ENCODE results near the gene GATA6. TPM values are rescaled to one million over a fixed set of nuclear protein-coding genes. Genes with fewer than 3 reads are reported as not detected.

Gene GATA6
- total RNA-seq, 4 donors from 2014 or later = 0.34 to 1.2 (median 0.86) TPM

- no peak for ATAC-seq
- no peak for DNase-seq
- no peak overlapping the region for H3K4me3 ChIP-seq
- peaks cover 73 to 96% (median 86%) of the 10 kb centered on the region in 3 donors for H3K27me3 ChIP-seq
- TF ChIP-seq POLR2A (IDR thresholded peaks at IDR 0.05) (no peak), CTCF (IDR thresholded peaks at IDR 0.05 in 4 of 5, conservative IDR thresholded peaks at IDR 0.05 in 1 of 5) (no peak)
- in situ Hi-C loops (cut with MboI; ENCODE audit: low sequenced_read_pairs in 4 of 4) (no loop called here), intact Hi-C loops (cut with DNase I; ENCODE audit: low total_unique reads) (no loop called here)
- no peaks in the 10 kb centered on the region for H3K4me1 ChIP-seq
- H3K36me3 ChIP-seq = no peaks in the 10 kb centered on the region
- H3K9me3 ChIP-seq = no peaks in the 10 kb centered on the region
- no peak overlapping the region for H3K27ac ChIP-seq
These were observed 6.0 kb downstream of the GATA6 start for GRCh38 chr18:22175346-22175745.

- peaks cover 72 to 89% (median 84%) of the 10 kb centered on the region in 3 donors for H3K27me3 ChIP-seq
- H3K9me3 ChIP-seq = no peaks in the 10 kb centered on the region
- H3K36me3 ChIP-seq = no peaks in the 10 kb centered on the region
- no peak for ATAC-seq
- H3K4me1 ChIP-seq = no peaks in the 10 kb centered on the region
- no peak overlapping the region for H3K27ac ChIP-seq
- peak overlapping the region in 1 of 4 donors; percentile 13 for H3K4me3 ChIP-seq
- in situ Hi-C loops (cut with MboI; ENCODE audit: low sequenced_read_pairs in 4 of 4) (no loop called here), intact Hi-C loops (cut with DNase I; ENCODE audit: low total_unique reads) (no loop called here)
- no peak for DNase-seq
- TF ChIP-seq POLR2A (IDR thresholded peaks at IDR 0.05) (no peak), CTCF (IDR thresholded peaks at IDR 0.05 in 4 of 5, conservative IDR thresholded peaks at IDR 0.05 in 1 of 5) (no peak)
These were observed 7.3 kb downstream of the GATA6 start for GRCh38 chr18:22176420-22177326.

GRCh38 chr18:22177327-22177871, 8.0 kb downstream of the GATA6 start:
- Histone ChIP-seq H3K27me3 (peaks cover 68 to 84% (median 78%) of the 10 kb centered on the region in 3 donors), H3K9me3 (no peaks in the 10 kb centered on the region), H3K36me3 (no peaks in the 10 kb centered on the region), H3K4me1 (no peaks in the 10 kb centered on the region), H3K4me3 (peak overlapping the region in 1 of 4 donors; percentile 13), H3K27ac (no peak overlapping the region)
- intact Hi-C loops (cut with DNase I; ENCODE audit: low total_unique reads) (no loop called here), in situ Hi-C loops (cut with MboI; ENCODE audit: low sequenced_read_pairs in 4 of 4) (no loop called here)
- no peak for TF ChIP-seq CTCF (IDR thresholded peaks at IDR 0.05 in 4 of 5, conservative IDR thresholded peaks at IDR 0.05 in 1 of 5)
- TF ChIP-seq POLR2A (IDR thresholded peaks at IDR 0.05) = no peak
- DNase-seq = no peak
- no peak for ATAC-seq

- in situ Hi-C loops (cut with MboI; ENCODE audit: low sequenced_read_pairs in 4 of 4) (no loop called here), intact Hi-C loops (cut with DNase I; ENCODE audit: low total_unique reads) (no loop called here)
- H3K4me3 ChIP-seq = no peak overlapping the region
- ATAC-seq (no peak), DNase-seq (no peak)
- no peaks in the 10 kb centered on the region for H3K36me3 ChIP-seq
- TF ChIP-seq CTCF (IDR thresholded peaks at IDR 0.05 in 4 of 5, conservative IDR thresholded peaks at IDR 0.05 in 1 of 5) (no peak), POLR2A (IDR thresholded peaks at IDR 0.05) (no peak)
- H3K27ac ChIP-seq = no peak overlapping the region
- peaks cover 52 to 67% (median 60%) of the 10 kb centered on the region in 3 donors for H3K27me3 ChIP-seq
- no peaks in the 10 kb centered on the region for H3K9me3 ChIP-seq
- H3K4me1 ChIP-seq = no peaks in the 10 kb centered on the region
These were observed 9.8 kb downstream of the GATA6 start for GRCh38 chr18:22179174-22179573.
